GM12891 (cell line): Measurements from ENCODE around the gene VMAC.

Source experiments
- DNase-seq: peaks from one replicate; pipeline ENCODE4 v3.0.0; 2011; ENCODE audit warnings: low spot score; ENCODE audit not compliant: insufficient read length
- FAIRE-seq: peaks from 2 replicates; lab custom pipeline; 2011; peaks lifted over from hg19 to GRCh38; lab: Jason Lieb, UNC
- PAX5 ChIP-seq: IDR thresholded peaks from 2 replicates; pipeline ENCODE4 v1.6.1; 2011; ENCODE audit warnings: low read length, moderate library complexity, mild to moderate bottlenecking; ENCODE audit not compliant: insufficient read depth, severe bottlenecking
- POLR2A ChIP-seq: IDR thresholded peaks from 2 replicates; pipeline ENCODE4 v1.6.1; 2011; ENCODE audit warnings: low read depth, low read length, control low read depth
- POLR2AphosphoS5 ChIP-seq: IDR thresholded peaks from 2 replicates; pipeline ENCODE4 v1.6.1; 2011; ENCODE audit warnings: low read depth, low read length, control low read depth
- POU2F2 ChIP-seq: IDR thresholded peaks from 2 replicates; pipeline ENCODE4 v1.6.1; 2011; ENCODE audit warnings: low read depth, mild to moderate bottlenecking, control low read depth, low read length, moderate library complexity
- SPI1 ChIP-seq: IDR thresholded peaks from 2 replicates; pipeline ENCODE4 v1.6.1; 2011; ENCODE audit warnings: low read depth, low read length, control low read depth
- TAF1 ChIP-seq: IDR thresholded peaks from 2 replicates; pipeline ENCODE4 v1.6.1; 2011; ENCODE audit warnings: low read depth, low read length, control low read depth

VMAC gene

DNA sequence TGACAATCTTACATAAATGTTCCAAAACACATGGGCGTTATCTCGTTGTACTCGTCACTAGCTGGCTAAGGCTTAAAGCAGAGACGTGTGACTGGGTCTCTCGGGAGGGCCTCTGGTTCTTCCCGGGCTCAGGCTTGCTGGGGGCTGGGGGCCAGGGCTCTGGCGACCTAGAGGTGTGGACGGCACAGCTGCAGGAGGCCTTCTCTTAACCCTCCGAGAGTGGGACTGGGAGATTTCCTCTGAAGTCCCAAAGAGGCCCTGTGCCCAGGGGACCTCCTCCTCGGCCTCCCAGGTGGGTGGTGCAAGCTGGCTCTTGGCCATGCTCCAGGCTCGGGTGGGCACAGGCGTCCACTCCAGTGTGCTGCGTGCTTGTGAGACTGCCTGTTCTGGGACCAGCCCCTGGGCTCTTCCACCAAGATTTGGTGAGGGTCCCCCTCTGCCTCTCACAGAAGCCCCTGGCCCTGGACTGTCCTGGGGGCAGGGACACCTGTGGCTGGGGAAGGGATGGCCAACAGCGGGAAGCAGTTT is 11.6 kb downstream of the VMAC start:
- DNase-seq = no peak
- TF ChIP-seq TAF1 (no peak), POU2F2 (no peak), SPI1 (no peak), PAX5 (no peak), POLR2A (no peak), POLR2AphosphoS5 (no peak)
- no peak for FAIRE-seq

DNA sequence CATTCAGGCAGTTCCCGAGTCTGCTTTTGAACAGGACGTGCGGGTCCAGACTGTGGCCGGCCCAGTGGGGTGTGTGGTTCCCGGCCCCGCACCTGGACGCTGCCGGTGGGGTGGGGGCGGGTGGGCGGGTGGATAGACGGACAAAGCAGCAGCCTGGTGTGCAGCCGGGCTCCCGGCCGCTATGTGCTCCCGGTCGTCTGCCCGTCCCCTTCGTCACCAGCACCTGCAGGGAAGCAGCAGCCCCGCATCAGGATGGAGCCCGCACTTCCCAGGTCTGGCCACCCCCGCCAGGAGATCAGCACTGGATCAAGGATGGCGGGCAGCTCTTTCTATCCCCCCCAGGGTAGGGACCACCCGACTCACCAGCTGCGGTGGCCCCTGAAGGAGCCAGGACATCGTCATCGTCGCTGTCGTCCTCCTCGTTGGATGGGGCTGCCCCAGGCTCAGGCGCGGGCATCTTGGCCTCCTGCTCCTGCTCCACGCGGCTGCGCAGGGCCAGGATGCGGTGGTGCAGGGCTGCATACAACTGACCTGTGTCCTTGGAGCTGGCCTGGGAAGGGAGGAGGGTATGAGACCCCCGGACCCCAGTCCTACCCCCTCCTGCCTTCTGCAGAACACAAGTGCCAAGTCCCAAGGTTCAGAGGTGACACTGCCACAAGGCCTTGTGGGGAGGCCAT is 12.9 kb downstream of the VMAC start:
- DNase-seq = no peak
- TF ChIP-seq POU2F2 (no peak), TAF1 (no peak), POLR2A (no peak), PAX5 (no peak), SPI1 (no peak), POLR2AphosphoS5 (no peak)
- FAIRE-seq = no peak

DNA sequence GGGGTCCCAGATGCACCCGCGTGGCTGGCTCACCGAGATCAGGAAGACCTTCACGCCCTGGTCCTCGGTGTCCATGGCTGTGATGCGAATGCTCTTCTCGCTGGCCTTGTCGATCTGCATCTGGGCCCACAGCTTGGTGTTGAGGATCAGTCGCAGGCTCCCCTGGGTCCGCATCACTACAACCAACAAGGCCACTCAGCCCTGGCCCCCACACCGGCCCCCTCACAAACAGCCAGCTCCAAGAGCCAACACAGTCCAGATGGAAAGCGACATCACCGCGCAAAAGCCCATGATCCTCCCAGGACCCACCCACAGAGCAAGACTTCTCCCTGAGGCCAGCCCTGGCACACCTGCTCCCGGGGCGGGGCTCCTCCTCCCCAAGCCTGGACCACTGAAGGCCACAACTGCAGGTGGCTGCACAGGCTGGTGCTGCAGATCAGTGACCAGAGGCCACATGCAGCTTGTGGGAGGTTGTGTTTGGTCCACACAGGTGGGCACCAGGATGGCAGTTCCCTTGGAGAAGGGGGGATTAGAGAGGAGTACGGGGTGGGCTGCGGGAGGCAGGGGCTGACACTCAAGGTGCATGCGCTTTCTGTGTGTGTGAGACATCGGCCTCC is 13.9 kb downstream of the VMAC start:
- no peak for TF ChIP-seq POLR2AphosphoS5
- TF ChIP-seq SPI1 = no peak
- TF ChIP-seq POLR2A = no peak
- TF ChIP-seq POU2F2 = no peak
- TF ChIP-seq TAF1 = no peak
- no peak for TF ChIP-seq PAX5
- FAIRE-seq (no peak), DNase-seq (no peak)

DNA sequence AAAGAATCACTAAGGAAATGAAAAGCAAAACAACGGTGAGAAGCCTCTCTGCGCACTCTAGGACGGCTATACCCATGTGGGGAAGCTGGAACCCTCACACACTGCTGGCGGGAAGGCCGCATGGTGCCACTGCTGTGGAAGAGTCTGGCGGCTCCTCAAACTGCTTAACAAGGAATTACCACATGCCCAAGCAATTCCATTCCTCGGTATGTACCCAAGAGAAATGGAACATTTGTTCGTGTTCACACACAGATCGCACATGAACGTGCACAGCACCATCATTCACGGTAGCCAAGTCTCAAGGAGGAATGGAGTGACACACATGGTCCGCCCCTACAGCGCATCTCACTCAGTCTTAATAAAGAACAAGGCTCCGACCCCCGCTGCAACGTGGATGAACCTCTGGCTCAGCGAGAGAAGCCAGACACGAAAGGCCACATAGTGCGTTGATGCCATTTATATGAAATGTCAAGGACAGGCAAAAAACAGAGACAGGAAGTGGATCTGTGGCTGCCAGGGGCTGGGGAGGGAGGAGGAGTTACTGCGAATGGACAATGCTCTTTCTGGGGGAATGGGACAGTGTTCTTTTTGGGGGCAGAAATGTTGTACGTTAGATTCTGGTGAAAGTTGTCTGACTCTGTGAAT is 17.0 kb downstream of the VMAC start:
- FAIRE-seq = no peak
- DNase-seq = no peak

DNA sequence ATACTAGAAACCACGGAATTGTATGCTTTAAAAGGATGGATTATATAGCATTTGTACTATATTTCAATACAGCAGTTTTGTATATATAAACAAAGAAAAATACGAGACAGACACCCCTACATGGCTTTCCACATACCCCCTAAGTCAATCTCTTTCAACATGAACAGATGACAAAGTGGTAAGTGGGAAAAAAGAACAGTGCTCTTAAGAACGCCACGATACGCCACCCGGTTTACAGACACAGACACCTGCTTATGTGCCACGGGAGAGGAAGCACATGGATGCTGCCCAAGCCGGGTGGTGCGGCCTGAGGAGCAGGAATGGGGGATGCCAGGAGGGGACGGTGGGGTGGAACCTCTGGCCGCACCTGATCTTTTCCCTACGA is 17.5 kb downstream of the VMAC start:
- DNase-seq (no peak), FAIRE-seq (no peak)
- no peak for TF ChIP-seq POU2F2
- no peak for TF ChIP-seq POLR2AphosphoS5
- TF ChIP-seq PAX5 = no peak
- no peak for TF ChIP-seq TAF1
- TF ChIP-seq SPI1 = no peak
- TF ChIP-seq POLR2A = no peak

More for the DNA sequence above, 17.0 kb downstream of the VMAC start:
- TF ChIP-seq POLR2AphosphoS5 (no peak), SPI1 (no peak), POLR2A (no peak), PAX5 (no peak), TAF1 (no peak), POU2F2 (no peak)

DNA sequence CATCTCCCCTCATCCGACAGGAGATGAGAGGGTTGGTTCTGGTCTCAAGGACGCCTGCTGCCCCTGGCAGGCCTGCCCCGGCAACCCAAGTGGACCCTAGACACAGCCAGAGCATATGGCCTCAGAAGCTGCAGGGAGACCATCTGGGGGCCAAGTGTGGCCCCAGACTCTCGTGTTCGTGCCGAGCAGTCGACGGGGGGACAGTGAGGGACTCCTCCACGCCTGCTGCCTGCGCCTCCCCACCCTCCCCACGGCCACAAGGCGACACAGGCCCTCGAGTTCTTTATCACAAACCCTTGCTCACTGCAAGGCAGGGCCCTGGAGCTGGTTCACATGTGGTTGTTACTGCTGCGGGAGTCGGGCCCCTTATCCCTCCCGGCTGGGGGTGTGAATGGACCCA is 18.7 kb downstream of the VMAC start:
- FAIRE-seq = no peak
- no peak for DNase-seq
- TF ChIP-seq TAF1 = no peak
- TF ChIP-seq PAX5 = no peak
- no peak for TF ChIP-seq POLR2AphosphoS5
- no peak for TF ChIP-seq POLR2A
- no peak for TF ChIP-seq POU2F2
- no peak for TF ChIP-seq SPI1

DNA sequence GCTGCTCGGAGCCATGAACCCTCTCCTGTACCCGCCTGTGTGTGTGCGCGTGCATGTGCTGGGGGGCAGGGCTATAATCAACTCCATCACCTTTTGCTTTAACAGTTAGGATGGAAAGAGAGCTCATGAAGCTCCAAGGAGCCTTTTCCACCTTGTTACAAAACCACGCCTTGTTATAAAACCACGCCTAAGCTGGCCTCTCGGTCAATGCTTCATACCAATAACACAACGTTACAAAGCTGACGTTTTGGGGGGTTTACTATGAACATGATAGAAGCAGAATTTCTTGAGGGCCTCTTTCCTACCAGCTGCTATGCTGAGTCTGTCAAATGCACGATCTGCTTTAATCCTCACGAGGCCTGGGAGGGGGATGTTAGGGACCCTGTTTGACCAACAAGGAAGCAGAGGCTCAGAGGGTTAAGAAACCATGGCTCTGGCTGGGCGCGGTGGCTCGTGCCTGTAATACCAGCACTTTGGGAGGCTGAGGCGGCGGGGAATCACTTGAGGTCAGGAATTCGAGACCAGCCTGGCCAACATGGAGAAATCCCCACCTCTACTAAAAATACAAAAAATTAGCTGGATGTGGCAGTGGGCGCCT is 21.3 kb downstream of the VMAC start:
- FAIRE-seq = no peak
- DNase-seq = no peak
- TF ChIP-seq POLR2A (no peak), PAX5 (no peak), SPI1 (no peak)

DNA sequence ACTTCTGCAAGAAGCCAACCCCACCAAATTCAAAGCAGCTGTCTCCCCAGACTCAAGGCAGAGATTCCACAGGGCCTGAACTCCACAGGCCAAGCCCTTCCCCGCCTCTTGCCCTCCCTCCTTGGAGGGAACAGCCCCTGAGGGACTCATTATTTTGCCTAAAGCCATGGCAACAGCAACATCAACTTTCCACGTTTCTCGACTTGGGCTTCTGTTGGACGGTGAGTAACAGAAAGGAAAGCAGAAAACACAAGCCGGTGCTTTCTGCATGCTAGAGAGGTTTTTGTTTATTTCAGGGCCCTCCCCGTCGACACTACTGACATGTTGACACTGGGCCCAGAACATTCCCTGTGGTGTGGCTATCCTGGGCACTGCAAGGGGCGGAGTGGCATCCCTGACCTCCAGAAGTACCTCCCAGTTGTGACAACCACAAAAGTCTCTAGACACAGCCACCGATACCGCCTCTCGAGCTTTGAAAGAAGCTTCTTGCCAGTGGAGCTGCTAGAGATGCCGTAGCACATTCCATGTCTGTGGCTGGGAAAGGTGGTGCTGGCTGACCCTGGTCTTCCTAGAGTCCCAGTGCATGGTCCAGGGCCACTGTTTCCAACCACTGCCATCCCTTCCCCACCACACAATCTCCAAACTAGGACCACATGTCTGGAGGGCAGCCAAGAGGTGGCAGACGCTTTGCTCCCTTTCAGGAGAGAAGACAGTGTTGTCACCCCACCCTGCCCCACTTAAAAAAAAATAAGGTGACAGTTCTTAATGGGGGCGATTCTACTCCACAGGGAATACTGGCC is 22.2 kb downstream of the VMAC start:
- TF ChIP-seq POLR2AphosphoS5 (no peak), POU2F2 (no peak), PAX5 (no peak), SPI1 (no peak), POLR2A (no peak), TAF1 (no peak)
- DNase-seq = no peak
- FAIRE-seq = no peak

DNA sequence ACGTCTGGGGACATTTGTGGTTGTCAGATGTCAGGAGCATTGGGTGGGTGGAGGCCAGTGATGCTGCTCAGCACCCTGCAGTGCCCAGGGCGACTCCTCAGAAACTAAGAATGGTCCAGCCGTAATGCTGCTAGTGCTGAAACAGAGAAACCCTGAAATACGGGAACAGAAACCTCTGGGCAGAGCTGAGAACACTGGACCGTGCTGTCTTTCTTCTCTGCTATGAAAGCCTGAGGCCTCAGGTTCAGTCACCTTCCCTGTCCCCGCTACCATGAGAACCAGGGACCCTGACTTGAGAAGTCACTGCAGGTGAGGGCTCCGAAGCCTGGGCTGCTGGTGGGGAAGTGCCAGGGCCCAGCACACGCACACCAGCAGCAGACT is 22.8 kb downstream of the VMAC start:
- FAIRE-seq (peak; percentile 80), DNase-seq (peak; percentile 75)
- TF ChIP-seq PAX5 = peak; percentile 73
- no peak for TF ChIP-seq POU2F2
- TF ChIP-seq SPI1 = peak; percentile 98

DNA sequence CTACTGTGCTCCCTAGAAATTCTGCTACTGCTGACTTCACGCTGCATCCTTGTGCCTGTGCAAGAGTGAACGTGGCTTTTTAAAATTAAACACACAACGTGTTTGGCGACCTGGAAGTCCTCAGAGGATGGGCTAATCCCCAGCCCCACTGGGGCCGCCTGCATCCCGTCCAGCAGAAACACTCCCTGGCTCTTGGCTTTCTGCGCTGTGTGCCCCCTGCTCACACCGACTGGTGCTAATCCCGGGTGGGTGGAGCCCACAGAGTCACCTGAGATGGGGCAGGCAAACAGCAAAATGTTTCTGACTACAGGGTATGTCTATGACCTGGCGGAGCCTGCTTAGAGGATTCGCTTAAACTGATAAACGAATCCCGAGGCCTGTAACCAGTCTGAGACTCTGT is 24.5 kb downstream of the VMAC start:
- TF ChIP-seq POU2F2 (no peak), TAF1 (no peak), POLR2A (no peak), PAX5 (no peak), SPI1 (no peak), POLR2AphosphoS5 (no peak)
- no peak for FAIRE-seq
- DNase-seq = no peak
